Smooth muscle cell (in vitro differentiated cells): ENCODE measurements around the gene UNC5B. TPM values are rescaled to one million over a fixed set of nuclear protein-coding genes. Genes with fewer than 3 reads are reported as not detected.

Experiments used
- DNase-seq: peaks from one replicate; lab custom pipeline; 2025; ENCODE audit not compliant: unreplicated experiment; lab: John Stamatoyannopoulos, UW
- H2AFZ ChIP-seq: fragments of 200-600 bp; sonication (generic); 2 replicates; pipeline ENCODE4 v1.6.0; 2016; ENCODE audit warnings: antibody characterized with exemption, low read depth, mild to moderate bottlenecking
- H3F3A ChIP-seq: fragments of 200-600 bp; sonication (generic); 2 replicates; pipeline ENCODE4 v1.6.0; 2017; ENCODE audit warnings: antibody characterized with exemption, low read depth
- H3K27ac ChIP-seq: fragments of 200-600 bp; sonication (generic); 2 replicates; pipeline ENCODE4 v1.5.1; 2016; ENCODE audit warnings: low read depth, mild to moderate bottlenecking
- H3K27me3 ChIP-seq: fragments of 200-600 bp; sonication (generic); 2 replicates; pipeline ENCODE4 v1.6.1; 2016; ENCODE audit warnings: low read depth, mild to moderate bottlenecking
- H3K36me3 ChIP-seq: fragments of 200-600 bp; sonication (generic); 2 replicates; pipeline ENCODE4 v1.5.1; 2016; ENCODE audit warnings: low read depth
- H3K4me1 ChIP-seq: fragments of 200-600 bp; sonication (generic); 2 replicates; pipeline ENCODE4 v1.5.1; 2016; ENCODE audit warnings: low read depth
- H3K4me2 ChIP-seq: fragments of 200-600 bp; sonication (generic); 2 replicates; pipeline ENCODE4 v1.6.0; 2016; ENCODE audit warnings: mild to moderate bottlenecking
- H3K4me3 ChIP-seq: fragments of 200-600 bp; sonication (generic); 2 replicates; pipeline ENCODE4 v1.5.1; 2016; ENCODE audit warnings: mild to moderate bottlenecking
- H3K79me2 ChIP-seq: fragments of 200-600 bp; sonication (generic); 2 replicates; pipeline ENCODE4 v1.6.0; 2016; ENCODE audit warnings: low read depth, mild to moderate bottlenecking
- H3K9ac ChIP-seq: fragments of 200-600 bp; sonication (generic); 2 replicates; pipeline ENCODE4 v1.6.0; 2016; ENCODE audit warnings: low read depth
- H3K9me3 ChIP-seq: fragments of 200-600 bp; sonication (generic); replicated peaks from 2 replicates; pipeline ENCODE4 v1.5.1; 2016; ENCODE audit warnings: low read depth
- H4K20me1 ChIP-seq: fragments of 200-600 bp; sonication (generic); 2 replicates; pipeline ENCODE4 v1.6.0; 2016; ENCODE audit warnings: low read depth
- CTCF ChIP-seq: fragments of 200-600 bp; sonication (generic); IDR thresholded peaks from 2 replicates; pipeline ENCODE4 v1.5.1; 2017; ENCODE audit warnings: borderline replicate concordance, mild to moderate bottlenecking, antibody characterized with exemption; ENCODE audit not compliant: insufficient read depth, poor library complexity, severe bottlenecking
- WGBS: methylation state at CpG from one replicate; pipeline ENCODE4 v1.1.7; 2016; ENCODE audit warnings: low lambda C conversion rate; 5-methylcytosine and 5-hydroxymethylcytosine counted together
- polyA plus RNA-seq: library from polyadenylated mRNA; unstranded; fragments of >200 nt; fragmentation: Nextera tagmentation; extraction: Ambion mirVana; gene quantifications from 2 replicates; pipeline ENCODE4 v1.2.1, GENCODE V29; 2016
- total RNA-seq: library from RNA; depleted of rRNA; stranded (reverse); fragments of >200 nt; gene quantifications from 2 replicates; pipeline ENCODE4 v1.2.3, GENCODE V29; 2014

The UNC5B gene
- total and polyA plus RNA-seq, 2 experiments from 2014 or later, result 89.6 to 142 TPM

GRCh38 chr10:71191019-71191418 is 21.4 kb upstream of the UNC5B start:
- H3K27ac ChIP-seq, result no peak overlapping the region
- H3K27me3 ChIP-seq, result no peaks in the 10 kb centered on the region
- no peaks in the 10 kb centered on the region for H3K79me2 ChIP-seq
- H2AFZ ChIP-seq, result no peak overlapping the region
- no peaks in the 10 kb centered on the region for H3K36me3 ChIP-seq
- no peaks in the 10 kb centered on the region for H3K9me3 ChIP-seq
- no peaks in the 10 kb centered on the region for H3F3A ChIP-seq
- H4K20me1 ChIP-seq, result no peaks in the 10 kb centered on the region
- H3K4me2 ChIP-seq, result no peak overlapping the region
- H3K4me3 ChIP-seq, result no peak overlapping the region
- 95% methylated on average over 4 of the region's 4 CpGs for WGBS
- no peaks in the 10 kb centered on the region for H3K4me1 ChIP-seq
- no peak overlapping the region for H3K9ac ChIP-seq
- TF ChIP-seq CTCF, result no peak
- no peak for DNase-seq

DNA sequence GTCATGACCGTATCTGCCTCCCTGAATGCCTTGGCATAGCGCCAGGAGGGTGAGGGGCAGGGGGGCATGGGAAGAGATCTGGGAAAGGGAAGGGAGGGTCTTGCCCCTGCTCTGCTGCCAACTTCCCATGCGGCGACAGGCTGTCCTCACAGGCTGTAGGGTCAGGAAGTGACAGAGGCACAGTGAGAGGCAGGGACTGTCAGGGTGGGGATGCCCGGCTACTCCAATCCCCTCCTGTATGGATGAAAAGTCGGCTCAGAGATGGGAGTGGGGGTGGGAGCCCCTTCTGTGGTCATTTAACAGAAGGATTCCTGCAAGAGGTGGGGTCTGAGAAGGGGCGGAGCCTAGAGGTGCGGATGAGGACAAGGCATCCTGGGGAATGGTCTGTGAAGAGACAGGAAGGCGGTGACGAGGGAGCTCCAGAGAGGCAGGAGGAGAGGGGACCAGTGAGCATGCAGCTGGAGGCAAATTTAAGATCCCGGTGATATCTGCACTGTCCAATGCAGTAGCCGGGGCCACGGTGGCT is 20.8 kb upstream of the UNC5B start:
- no peak overlapping the region for H3K9ac ChIP-seq
- no peak overlapping the region for H3K4me2 ChIP-seq
- no peaks in the 10 kb centered on the region for H4K20me1 ChIP-seq
- H3K27ac ChIP-seq, result no peak overlapping the region
- H3K27me3 ChIP-seq, result no peaks in the 10 kb centered on the region
- H3K36me3 ChIP-seq, result no peaks in the 10 kb centered on the region
- H3K9me3 ChIP-seq, result no peaks in the 10 kb centered on the region
- DNase-seq, result no peak
- no peak for TF ChIP-seq CTCF
- H3K4me3 ChIP-seq, result no peak overlapping the region
- no peaks in the 10 kb centered on the region for H3F3A ChIP-seq
- H2AFZ ChIP-seq, result no peak overlapping the region
- whole genome bisulfite sequencing, result 64% methylated on average over 13 of the region's 13 CpGs
- H3K79me2 ChIP-seq, result no peaks in the 10 kb centered on the region
- no peaks in the 10 kb centered on the region for H3K4me1 ChIP-seq

- H3K4me2 ChIP-seq, result no peak overlapping the region
- no peak overlapping the region for H2AFZ ChIP-seq
- DNase-seq, result no peak
- H3K4me1 ChIP-seq, result no peaks in the 10 kb centered on the region
- H3K9ac ChIP-seq, result no peak overlapping the region
- H3K4me3 ChIP-seq, result no peak overlapping the region
- no peak overlapping the region for H3K27ac ChIP-seq
- H3K27me3 ChIP-seq, result no peaks in the 10 kb centered on the region
- H4K20me1 ChIP-seq, result no peaks in the 10 kb centered on the region
- H3F3A ChIP-seq, result no peaks in the 10 kb centered on the region
- TF ChIP-seq CTCF, result no peak
- WGBS, result 95% methylated on average over 3 of the region's 3 CpGs
- no peaks in the 10 kb centered on the region for H3K79me2 ChIP-seq
- no peaks in the 10 kb centered on the region for H3K36me3 ChIP-seq
- no peaks in the 10 kb centered on the region for H3K9me3 ChIP-seq
Observed at GRCh38 chr10:71193516-71193915, 18.9 kb upstream of the UNC5B start.

DNA sequence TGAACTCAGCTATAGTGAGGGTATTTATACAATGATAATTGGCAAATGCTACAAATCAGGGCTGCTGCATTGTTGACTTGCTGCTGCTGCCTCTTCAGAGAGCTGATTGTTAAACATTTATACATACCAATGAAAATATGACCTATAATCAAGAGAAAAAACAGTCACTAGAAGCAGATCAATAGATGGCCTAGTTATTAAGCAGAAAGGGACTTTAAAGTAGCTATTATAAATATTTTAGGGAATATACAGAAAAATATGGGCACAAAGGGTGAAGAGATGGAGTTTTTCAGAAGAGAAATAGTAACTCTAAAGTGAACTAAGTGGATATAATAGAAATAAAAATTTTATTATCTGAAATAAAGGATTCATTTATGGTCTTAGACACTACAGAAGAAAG is 14.4 kb upstream of the UNC5B start:
- Histone ChIP-seq H3K36me3 (no peaks in the 10 kb centered on the region), H3K4me1 (peaks cover 6% of the 10 kb centered on the region), H4K20me1 (no peaks in the 10 kb centered on the region), H3K27ac (no peak overlapping the region), H3K4me2 (no peak overlapping the region), H3K4me3 (no peak overlapping the region), H3K27me3 (no peaks in the 10 kb centered on the region), H2AFZ (no peak overlapping the region), H3K9me3 (no peaks in the 10 kb centered on the region), H3F3A (peaks cover 8% of the 10 kb centered on the region), H3K79me2 (no peaks in the 10 kb centered on the region), H3K9ac (no peak overlapping the region)
- no peak for TF ChIP-seq CTCF
- no peak for DNase-seq
